Mesothelial cell of epicardium (in vitro differentiated cells): ENCODE results near the gene TSPAN15. TPM values are rescaled to one million over a fixed set of nuclear protein-coding genes. Genes with fewer than 3 reads are reported as not detected.

Source experiments
- DNase-seq, 2 experiments: peaks; one replicate each; pipeline ENCODE4 v3.0.0; 2021; ENCODE audit warnings: low spot score in 2 of 2; ENCODE audit not compliant: unreplicated experiment in 2 of 2
- H3K27ac Mint-ChIP-seq: 2 replicates; pipeline ENCODE4 v1.8.0; 2021; ENCODE audit warnings: mixed read lengths
- H3K27me3 Mint-ChIP-seq: 2 replicates; pipeline ENCODE4 v1.8.0; 2021; ENCODE audit warnings: low read depth, mixed read lengths
- H3K36me3 Mint-ChIP-seq: 2 replicates; pipeline ENCODE4 v1.8.0; 2021; ENCODE audit warnings: mixed read lengths
- H3K4me1 Mint-ChIP-seq: 2 replicates; pipeline ENCODE4 v1.8.0; 2021; ENCODE audit warnings: mixed read lengths
- H3K4me3 Mint-ChIP-seq: 2 replicates; pipeline ENCODE4 v1.8.0; 2021; ENCODE audit warnings: mild to moderate bottlenecking, moderate library complexity, mixed read lengths
- H3K9me3 Mint-ChIP-seq: 2 replicates; pipeline ENCODE4 v1.8.0; 2021; ENCODE audit warnings: mixed read lengths
- CTCF ChIP-seq: fragments of 200-600 bp; sonication (generic); IDR thresholded peaks from one replicate; pipeline ENCODE4 v1.5.0; 2021; ENCODE audit warnings: antibody characterized with exemption; ENCODE audit not compliant: unreplicated experiment
- total RNA-seq: library from RNA; stranded (reverse); gene quantifications from 3 replicates; pipeline ENCODE4 v1.2.1, GENCODE V29; 2021

Gene TSPAN15
- total RNA-seq = 17.7 to 20.9 TPM (median 19.7 TPM) in 3 replicates

DNA sequence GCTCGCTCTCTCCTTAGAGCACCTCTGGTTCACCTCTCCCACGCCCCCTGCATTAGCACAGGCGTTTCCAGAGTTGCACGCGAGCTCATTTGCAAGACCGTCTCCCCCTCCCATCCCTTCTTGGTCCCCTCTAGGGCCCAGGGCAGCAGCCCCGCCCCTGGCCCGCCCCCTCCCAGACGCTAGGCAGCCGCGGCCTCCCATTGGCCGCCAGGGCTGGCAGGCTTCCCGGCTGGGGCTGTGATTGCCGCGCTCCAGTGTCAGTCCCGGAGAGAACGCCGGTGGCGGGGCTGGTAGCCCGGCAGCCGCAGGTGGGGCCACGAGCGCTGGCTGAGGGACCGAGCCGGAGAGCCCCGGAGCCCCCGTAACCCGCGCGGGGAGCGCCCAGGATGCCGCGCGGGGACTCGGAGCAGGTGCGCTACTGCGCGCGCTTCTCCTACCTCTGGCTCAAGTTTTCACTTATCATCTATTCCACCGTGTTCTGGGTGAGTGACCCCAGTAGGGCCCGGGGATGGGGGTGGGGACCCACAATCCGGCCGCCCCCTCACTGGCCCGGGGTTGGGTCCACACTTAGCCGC, at the start of gene TSPAN15:
TSPAN15 (plus strand) TSS at position 257 of the 575 bp plus-strand sequence; CDS start at position 387, 130 bp downstream.
- H3K36me3 Mint-ChIP-seq = no peaks in the 10 kb centered on the region
- H3K9me3 Mint-ChIP-seq = no peaks in the 10 kb centered on the region
- H3K27me3 Mint-ChIP-seq = peaks cover 8% of the 10 kb centered on the region
- peaks cover 5% of the 10 kb centered on the region for H3K4me1 Mint-ChIP-seq
- DNase-seq = peak; percentile 83 to 88
- peak within 1 kb of the TSS; percentile 76 for H3K27ac Mint-ChIP-seq
- TF ChIP-seq CTCF = no peak
- H3K4me3 Mint-ChIP-seq = peak within 1 kb of the TSS; percentile 90

DNA sequence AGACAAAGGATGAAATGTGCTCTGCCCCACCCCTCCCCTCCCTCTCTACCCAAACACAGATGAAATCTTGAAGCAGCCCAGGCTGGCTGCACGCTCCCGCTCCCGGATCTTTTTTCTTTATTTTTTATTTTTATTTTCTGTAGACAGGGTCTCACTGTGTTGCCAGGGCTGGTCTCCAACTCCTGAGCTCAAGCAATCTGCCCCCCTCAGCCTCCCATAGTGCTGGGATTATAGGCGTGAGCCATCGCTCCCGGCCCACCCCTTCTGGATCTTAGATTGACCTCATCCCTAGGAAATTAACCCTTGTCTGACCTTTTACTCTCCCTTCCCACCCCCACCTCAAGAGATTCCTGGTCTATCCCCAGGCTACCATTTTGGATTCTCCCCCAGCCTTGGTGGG, 48.9 kb upstream of the TSPAN15 start:
- peaks cover 12% of the 10 kb centered on the region for H3K4me1 Mint-ChIP-seq
- no peak overlapping the region for H3K27ac Mint-ChIP-seq
- H3K36me3 Mint-ChIP-seq = peaks cover 31% of the 10 kb centered on the region
- no peak overlapping the region for H3K4me3 Mint-ChIP-seq
- no peak for TF ChIP-seq CTCF
- H3K9me3 Mint-ChIP-seq = no peaks in the 10 kb centered on the region
- no peak for DNase-seq
- no peaks in the 10 kb centered on the region for H3K27me3 Mint-ChIP-seq

DNA sequence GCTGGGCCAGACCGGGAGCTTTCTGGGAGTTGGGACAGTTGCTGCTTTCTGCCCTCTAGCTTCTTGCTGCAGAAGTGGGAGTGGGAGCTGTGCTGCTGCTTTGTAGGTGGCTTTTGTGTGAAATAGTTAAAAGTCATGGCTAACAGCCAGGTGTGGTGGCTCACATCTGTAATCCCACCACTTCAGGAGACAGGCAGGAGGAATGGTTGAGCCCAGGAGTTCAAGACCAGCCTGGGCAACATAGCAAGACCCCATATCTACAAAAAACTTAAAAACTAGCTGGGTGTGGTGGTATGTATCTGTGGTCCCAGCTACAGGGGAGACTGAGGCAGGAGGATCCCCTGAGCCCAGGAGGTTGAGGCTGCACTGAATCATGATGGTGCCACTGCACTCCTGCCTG, 48.2 kb upstream of the TSPAN15 start:
- no peaks in the 10 kb centered on the region for H3K9me3 Mint-ChIP-seq
- H3K4me3 Mint-ChIP-seq = no peak overlapping the region
- peaks cover 12% of the 10 kb centered on the region for H3K4me1 Mint-ChIP-seq
- H3K36me3 Mint-ChIP-seq = peaks cover 31% of the 10 kb centered on the region
- no peak for TF ChIP-seq CTCF
- no peak overlapping the region for H3K27ac Mint-ChIP-seq
- no peak for DNase-seq
- H3K27me3 Mint-ChIP-seq = no peaks in the 10 kb centered on the region

- no peaks in the 10 kb centered on the region for H3K9me3 Mint-ChIP-seq
- H3K27me3 Mint-ChIP-seq = no peaks in the 10 kb centered on the region
- peaks cover 13% of the 10 kb centered on the region for H3K4me1 Mint-ChIP-seq
- peaks cover 30% of the 10 kb centered on the region for H3K36me3 Mint-ChIP-seq
- DNase-seq = no peak
- H3K27ac Mint-ChIP-seq = no peak overlapping the region
- no peak overlapping the region for H3K4me3 Mint-ChIP-seq
- no peak for TF ChIP-seq CTCF
These were observed 47.7 kb upstream of the TSPAN15 start for GRCh38 chr10:69403519-69403918.

GRCh38 chr10:69404786-69405185, 46.5 kb upstream of the TSPAN15 start:
- Mint-ChIP-seq H3K36me3 (peaks cover 25% of the 10 kb centered on the region), H3K4me3 (no peak overlapping the region), H3K4me1 (peaks cover 9% of the 10 kb centered on the region), H3K9me3 (no peaks in the 10 kb centered on the region), H3K27ac (no peak overlapping the region), H3K27me3 (no peaks in the 10 kb centered on the region)
- no peak for TF ChIP-seq CTCF
- DNase-seq = no peak

GRCh38 chr10:69405221-69405620, 46.0 kb upstream of the TSPAN15 start:
- peaks cover 25% of the 10 kb centered on the region for H3K36me3 Mint-ChIP-seq
- H3K4me3 Mint-ChIP-seq = no peak overlapping the region
- H3K9me3 Mint-ChIP-seq = no peaks in the 10 kb centered on the region
- no peak overlapping the region for H3K27ac Mint-ChIP-seq
- no peak for DNase-seq
- no peak for TF ChIP-seq CTCF
- H3K27me3 Mint-ChIP-seq = no peaks in the 10 kb centered on the region
- peaks cover 9% of the 10 kb centered on the region for H3K4me1 Mint-ChIP-seq
